ENCODE results near the gene AGMO.

DNA sequence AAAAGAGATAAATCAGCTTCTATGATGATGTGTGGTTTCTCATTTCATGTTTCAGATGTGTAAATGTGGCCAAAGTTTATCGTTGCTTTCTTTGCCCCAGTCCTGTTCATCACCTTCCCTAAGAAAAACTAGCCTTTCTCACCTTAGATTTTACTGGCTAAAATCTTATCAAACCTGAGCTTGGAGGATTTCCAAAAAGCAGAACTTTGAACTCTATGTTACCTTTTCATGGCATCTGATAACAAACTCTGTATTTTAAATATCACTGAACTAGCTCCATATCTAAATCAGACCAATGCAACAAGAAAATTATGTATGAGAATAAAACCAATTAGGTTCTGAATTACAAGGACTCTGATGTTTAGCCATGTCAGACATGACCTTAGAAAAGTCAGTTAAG is 335.8 kb downstream of the AGMO start:
- TF ChIP-seq ATF3 (IDR thresholded peaks at IDR 0.05) (no peak), NR2F2 (IDR thresholded peaks at IDR 0.05) (no peak), SP1 (IDR thresholded peaks at IDR 0.05) (peak; percentile 26), YY1 (IDR thresholded peaks at IDR 0.05) (peak; percentile 48), TAF1 (conservative IDR thresholded peaks at IDR 0.05) (no peak), RAD21 (IDR thresholded peaks at IDR 0.05) (peak in 1 of 2 donors; percentile 11), MAX (IDR thresholded peaks at IDR 0.05) (no peak), REST (IDR thresholded peaks at IDR 0.05) (no peak), GABPA (IDR thresholded peaks at IDR 0.05 in 1 of 2, conservative IDR thresholded peaks at IDR 0.05 in 1 of 2) (no peak), EGR1 (IDR thresholded peaks at IDR 0.05; ENCODE audit: low read depth in 2 of 2) (no peak), RXRA (IDR thresholded peaks at IDR 0.05) (peak; percentile 50), JUND (IDR thresholded peaks at IDR 0.05) (peak in 1 of 2 donors; percentile 40)
- TF ChIP-seq, protein P1, sequence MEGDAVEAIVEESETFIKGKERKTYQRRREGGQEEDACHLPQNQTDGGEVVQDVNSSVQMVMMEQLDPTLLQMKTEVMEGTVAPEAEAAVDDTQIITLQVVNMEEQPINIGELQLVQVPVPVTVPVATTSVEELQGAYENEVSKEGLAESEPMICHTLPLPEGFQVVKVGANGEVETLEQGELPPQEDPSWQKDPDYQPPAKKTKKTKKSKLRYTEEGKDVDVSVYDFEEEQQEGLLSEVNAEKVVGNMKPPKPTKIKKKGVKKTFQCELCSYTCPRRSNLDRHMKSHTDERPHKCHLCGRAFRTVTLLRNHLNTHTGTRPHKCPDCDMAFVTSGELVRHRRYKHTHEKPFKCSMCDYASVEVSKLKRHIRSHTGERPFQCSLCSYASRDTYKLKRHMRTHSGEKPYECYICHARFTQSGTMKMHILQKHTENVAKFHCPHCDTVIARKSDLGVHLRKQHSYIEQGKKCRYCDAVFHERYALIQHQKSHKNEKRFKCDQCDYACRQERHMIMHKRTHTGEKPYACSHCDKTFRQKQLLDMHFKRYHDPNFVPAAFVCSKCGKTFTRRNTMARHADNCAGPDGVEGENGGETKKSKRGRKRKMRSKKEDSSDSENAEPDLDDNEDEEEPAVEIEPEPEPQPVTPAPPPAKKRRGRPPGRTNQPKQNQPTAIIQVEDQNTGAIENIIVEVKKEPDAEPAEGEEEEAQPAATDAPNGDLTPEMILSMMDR (IDR thresholded peaks at IDR 0.05; ENCODE audit: low read depth, low read length, missing input control), result no peak
- TF ChIP-seq, protein P2, sequence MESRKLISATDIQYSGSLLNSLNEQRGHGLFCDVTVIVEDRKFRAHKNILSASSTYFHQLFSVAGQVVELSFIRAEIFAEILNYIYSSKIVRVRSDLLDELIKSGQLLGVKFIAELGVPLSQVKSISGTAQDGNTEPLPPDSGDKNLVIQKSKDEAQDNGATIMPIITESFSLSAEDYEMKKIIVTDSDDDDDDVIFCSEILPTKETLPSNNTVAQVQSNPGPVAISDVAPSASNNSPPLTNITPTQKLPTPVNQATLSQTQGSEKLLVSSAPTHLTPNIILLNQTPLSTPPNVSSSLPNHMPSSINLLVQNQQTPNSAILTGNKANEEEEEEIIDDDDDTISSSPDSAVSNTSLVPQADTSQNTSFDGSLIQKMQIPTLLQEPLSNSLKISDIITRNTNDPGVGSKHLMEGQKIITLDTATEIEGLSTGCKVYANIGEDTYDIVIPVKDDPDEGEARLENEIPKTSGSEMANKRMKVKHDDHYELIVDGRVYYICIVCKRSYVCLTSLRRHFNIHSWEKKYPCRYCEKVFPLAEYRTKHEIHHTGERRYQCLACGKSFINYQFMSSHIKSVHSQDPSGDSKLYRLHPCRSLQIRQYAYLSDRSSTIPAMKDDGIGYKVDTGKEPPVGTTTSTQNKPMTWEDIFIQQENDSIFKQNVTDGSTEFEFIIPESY (IDR thresholded peaks at IDR 0.05), result no peak

All from liver (tissue), 3 donors.